NCI-H226 (cell line): ENCODE measurements around the gene SUOX.
"Not testable (repeated sequence)": the region's sequence is repeated elsewhere in the genome, so short reads cannot be mapped to it uniquely, and the experiment has no call there.

Experiments used
- DNase-seq: peaks from one replicate; pipeline ENCODE4 v3.0.0-alpha.2; 2015

SUOX gene

GRCh38 chr12:56021889-56022497 lies 24.9 kb downstream of the SUOX start:
- DNase-seq, result no peak

- peak; percentile 68 for DNase-seq
These were observed 31.6 kb downstream of the SUOX start for GRCh38 chr12:56028511-56029165.

- peak; percentile 60 for DNase-seq
These were observed 32.1 kb downstream of the SUOX start for GRCh38 chr12:56029166-56029519.

- peak; percentile 62 for DNase-seq
These were observed 32.7 kb downstream of the SUOX start for GRCh38 chr12:56029666-56030293.

GRCh38 chr12:56031987-56032386 lies 34.9 kb downstream of the SUOX start:
- no peak for DNase-seq

- no peak for DNase-seq
These were observed 37.7 kb downstream of the SUOX start for GRCh38 chr12:56034586-56035332.

- no peak for DNase-seq
These were observed 40.1 kb downstream of the SUOX start for GRCh38 chr12:56037161-56037560.

- DNase-seq, result no peak
These were observed 41.1 kb downstream of the SUOX start for GRCh38 chr12:56038022-56038655.

- no peak for DNase-seq
These were observed 43.1 kb downstream of the SUOX start for GRCh38 chr12:56040151-56040550.

- no peak for DNase-seq
These were observed 44.0 kb downstream of the SUOX start for GRCh38 chr12:56040963-56041551.

- peak; percentile 100 for DNase-seq
These were observed 44.7 kb downstream of the SUOX start, which contains the start of gene RPS26 for GRCh38 chr12:56041552-56042429. RPS26 (plus strand) TSS chr12:56041918; CDS start chr12:56042167, 249 bp downstream.

- not testable (repeated sequence) for DNase-seq
These were observed 45.3 kb downstream of the SUOX start for GRCh38 chr12:56042430-56042813.

GRCh38 chr12:56042843-56043242 lies 45.8 kb downstream of the SUOX start:
- no peak for DNase-seq

GRCh38 chr12:56046027-56046780 lies 49.1 kb downstream of the SUOX start:
- peak; percentile 17 for DNase-seq

GRCh38 chr12:56053407-56053893 lies 56.4 kb downstream of the SUOX start:
- DNase-seq, result no peak
